Right lobe of liver (tissue), 6 donors: ENCODE data around the gene PKD1. TPM values are rescaled to one million over a fixed set of nuclear protein-coding genes. Genes with fewer than 3 reads are reported as not detected.

Experiments
- ATAC-seq, 4 donors: fragments of 200-7000 bp; cut with Tn5 transposase; one replicate each; pipeline ENCODE4 v1.9.1; 2020; ENCODE audit warnings: mild to moderate bottlenecking in 4 of 4, moderate library complexity in 4 of 4
- DNase-seq, 3 donors: peaks; one replicate each; pipeline ENCODE4 v3.0.0-alpha.2; 2020
- H3K27ac ChIP-seq, 3 donors: fragments of 200-600 bp; one replicate each; pipeline ENCODE4 v1.8.0; 2022
- H3K27me3 ChIP-seq, 2 donors: fragments of 200-600 bp; one replicate each; pipeline ENCODE4 v1.8.0; 2022
- H3K36me3 ChIP-seq, 4 donors: fragments of 200-600 bp; sonication (generic) in 1 of 4; one replicate each; pipeline versions ENCODE4 v1.5.1 to v1.8.0; 2017 to 2022; ENCODE audit warnings: control low read depth in 1 of 4
- H3K4me1 ChIP-seq, 4 donors: fragments of 200-600 bp; sonication (generic) in 1 of 4; one replicate each; pipeline versions ENCODE4 v1.5.1 to v1.8.0; 2017 to 2022; ENCODE audit warnings: control low read depth in 1 of 4
- H3K4me3 ChIP-seq, 3 donors: fragments of 200-600 bp; one replicate each; pipeline ENCODE4 v1.8.0; 2022
- H3K9me3 ChIP-seq, 4 donors: fragments of 200-600 bp; sonication (generic) in 1 of 4; one replicate each; pipeline versions ENCODE4 v1.5.1 to v1.8.0; 2017 to 2022; ENCODE audit warnings: control low read depth in 1 of 4
- CTCF ChIP-seq, 4 donors: fragments of 200-600 bp in 3 of 4; fragments of 450-650 bp in 1 of 4; IDR thresholded peaks; one replicate each; pipeline versions ENCODE4 v1.5.1 to v1.8.0; 2016 to 2022; ENCODE audit warnings: antibody characterized with exemption in 4 of 4, mild to moderate bottlenecking in 2 of 4
- POLR2A ChIP-seq: fragments of 450-650 bp; IDR thresholded peaks from one replicate; pipeline ENCODE4 v1.6.1; 2017; ENCODE audit warnings: antibody characterized with exemption, mild to moderate bottlenecking
- WGBS: methylation state at CpG from one replicate; pipeline ENCODE4 v1.1.6; 2018; ENCODE audit warnings: low coverage, low lambda C conversion rate; ENCODE audit not compliant: insufficient coverage; ENCODE audit errors: missing lambda C conversion rate; 5-methylcytosine and 5-hydroxymethylcytosine counted together
- intact Hi-C, 2 donors: fragments of 100-400 bp; cut with DNase I; formaldehyde crosslinking; loops; one replicate each; pipeline versions ENCODE4 v1.11.2 to v1.14.1; 2022
- total RNA-seq, 6 experiments: library from RNA; depleted of rRNA in 2 of 6; stranded (reverse); fragments of >200 nt in 2 of 6; fragmentation: NEBNext Ultra II Directional in 3 of 6; extraction: Animal tissue kit (Norgen Biotek cat#: 25700) in 3 of 6; gene quantifications; one replicate each; pipeline versions ENCODE4 v1.1.0 to v1.2.4, GENCODE V29; 2016 to 2023
- donor health status: DM: no; HTN: yes; CAD: no.
- donor health status: DM: no; HTN: no; CAD: no.
- donor health status: DM: no; HTN: no; CAD: no.
- donor health status: DM: no; HTN: yes; CAD: no.
- donor health status: DM: no; HTN: yes; CAD: no.

Gene PKD1
- total RNA-seq, 6 experiments from 2014 or later, result 28.5 to 58.2 (median 42.8) TPM

- Histone ChIP-seq H3K27me3 (no peaks in the 10 kb centered on the region), H3K9me3 (no peaks in the 10 kb centered on the region), H3K27ac (no peak overlapping the region), H3K4me1 (peaks cover 0 to 8% (median 4%) of the 10 kb centered on the region in 4 donors), H3K36me3 (peaks cover 0 to 45% (median 8%) of the 10 kb centered on the region in 4 donors), H3K4me3 (no peak overlapping the region)
- DNase-seq, result no peak
- no peak for ATAC-seq
- intact Hi-C loops, result loop anchor here in 1 of 2 donors (5.0 kb wide), 1 partner anchor 44 kb away; the partner anchor contains the start of gene NPW
- no peak for TF ChIP-seq CTCF (IDR thresholded peaks at IDR 0.05)
- no peak for TF ChIP-seq POLR2A
- no CpG with 5 or more reads among the region's 18 CpGs for WGBS
These were observed 74.7 kb downstream of the PKD1 start for GRCh38 chr16:2061023-2061422.

GRCh38 chr16:2060346-2060745 lies 75.4 kb downstream of the PKD1 start:
- peaks cover 0 to 8% (median 4%) of the 10 kb centered on the region in 4 donors for H3K4me1 ChIP-seq
- DNase-seq (no peak), ATAC-seq (no peak)
- no peak overlapping the region for H3K27ac ChIP-seq
- intact Hi-C loops, result loop anchor here in 1 of 2 donors (5.0 kb wide), 1 partner anchor 43 kb away; the partner anchor contains the start of gene NPW
- no peak overlapping the region for H3K4me3 ChIP-seq
- WGBS, result 89% methylated on average over 5 of the region's 17 CpGs
- H3K9me3 ChIP-seq, result no peaks in the 10 kb centered on the region
- no peaks in the 10 kb centered on the region for H3K27me3 ChIP-seq
- peaks cover 0 to 38% (median 4%) of the 10 kb centered on the region in 4 donors for H3K36me3 ChIP-seq
- TF ChIP-seq POLR2A, result no peak
- no peak for TF ChIP-seq CTCF (IDR thresholded peaks at IDR 0.05)

GRCh38 chr16:2058872-2059271 lies 76.8 kb downstream of the PKD1 start:
- intact Hi-C loops, result no loop called here
- peaks cover 0 to 43% (median 4%) of the 10 kb centered on the region in 4 donors for H3K36me3 ChIP-seq
- DNase-seq, result no peak
- TF ChIP-seq POLR2A, result no peak
- TF ChIP-seq CTCF (IDR thresholded peaks at IDR 0.05), result no peak
- ATAC-seq, result no peak
- no peaks in the 10 kb centered on the region for H3K27me3 ChIP-seq
- peaks cover 0 to 1% (median 0%) of the 10 kb centered on the region in 4 donors for H3K4me1 ChIP-seq
- no peak overlapping the region for H3K27ac ChIP-seq
- no peaks in the 10 kb centered on the region for H3K9me3 ChIP-seq
- no peak overlapping the region for H3K4me3 ChIP-seq
- WGBS, result 100% methylated on average over 3 of the region's 10 CpGs

- H3K36me3 ChIP-seq, result peaks cover 0 to 45% (median 4%) of the 10 kb centered on the region in 4 donors
- H3K27me3 ChIP-seq, result no peaks in the 10 kb centered on the region
- H3K9me3 ChIP-seq, result no peaks in the 10 kb centered on the region
- WGBS, result 88% methylated on average over 4 of the region's 13 CpGs
- TF ChIP-seq CTCF (IDR thresholded peaks at IDR 0.05), result no peak
- TF ChIP-seq POLR2A, result no peak
- H3K4me1 ChIP-seq, result no peaks in the 10 kb centered on the region
- H3K4me3 ChIP-seq, result no peak overlapping the region
- intact Hi-C loops, result no loop called here
- no peak overlapping the region for H3K27ac ChIP-seq
- ATAC-seq, result no peak
- DNase-seq, result no peak
These were observed 77.3 kb downstream of the PKD1 start for GRCh38 chr16:2058420-2058819.
